Right forelimb (tissue), 1 donor: ENCODE measurements around the gene MED9.

Experiments
- DNase-seq: peaks from one replicate; pipeline ENCODE4 v3.0.0-alpha.2; 2018

MED9 gene

DNA sequence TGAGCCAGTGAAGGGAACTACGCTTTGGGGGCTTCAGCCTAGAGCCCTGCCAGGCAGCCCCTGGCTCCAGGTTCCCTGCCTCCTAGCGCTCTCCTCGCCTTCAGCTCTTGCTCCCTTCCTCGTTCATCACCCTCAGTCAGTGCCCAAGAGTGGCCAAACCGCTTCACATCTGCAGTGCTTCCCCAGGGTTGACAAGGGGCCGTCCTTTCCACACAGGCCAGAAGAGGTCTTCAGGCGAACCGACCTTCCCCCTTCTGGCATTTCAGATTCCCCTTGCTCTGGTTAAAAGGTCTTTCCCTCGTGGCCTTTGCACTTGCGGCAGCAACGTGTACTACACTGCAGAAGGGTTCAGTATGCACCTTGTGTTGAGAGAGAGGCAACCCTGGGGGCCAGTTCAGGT, 15.3 kb downstream of the MED9 start:
- DNase-seq, result no peak

DNA sequence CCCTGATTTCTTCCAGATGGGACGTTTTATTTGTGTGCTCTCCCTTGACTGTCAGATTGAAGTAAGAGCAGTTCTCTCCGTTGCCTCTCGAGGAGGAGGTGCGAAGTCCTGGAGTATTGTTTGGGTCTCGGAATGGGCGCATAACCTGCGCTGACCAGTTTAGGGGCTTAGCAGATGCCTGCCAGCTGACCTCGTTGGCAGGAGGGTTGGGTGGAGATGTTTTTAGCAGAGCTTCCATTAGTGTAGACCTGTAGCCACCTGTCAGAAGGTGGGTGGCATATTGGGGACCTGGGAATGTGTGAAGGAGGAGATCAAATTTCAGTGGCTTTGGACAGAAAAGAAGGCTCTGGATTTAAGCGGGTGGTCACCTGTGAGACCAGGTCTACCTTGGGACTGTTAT, 15.8 kb downstream of the MED9 start:
- DNase-seq, result no peak

GRCh38 chr17:17493249-17493985, 16.6 kb downstream of the MED9 start:
- DNase-seq, result peak; percentile 45

GRCh38 chr17:17493986-17494466, 17.2 kb downstream of the MED9 start:
- peak; percentile 39 for DNase-seq

GRCh38 chr17:17494499-17494869, 17.7 kb downstream of the MED9 start:
- no peak for DNase-seq

- peak; percentile 76 for DNase-seq
These were observed 18.2 kb downstream of the MED9 start for GRCh38 chr17:17494870-17495535.

- no peak for DNase-seq
These were observed 18.9 kb downstream of the MED9 start for GRCh38 chr17:17495536-17496188.

GRCh38 chr17:17496189-17497064, 19.6 kb downstream of the MED9 start, which contains the start of gene RASD1:
RASD1 (minus strand) TSS chr17:17496395; CDS start chr17:17496181, 214 bp downstream.
- peak; percentile 90 for DNase-seq

DNA sequence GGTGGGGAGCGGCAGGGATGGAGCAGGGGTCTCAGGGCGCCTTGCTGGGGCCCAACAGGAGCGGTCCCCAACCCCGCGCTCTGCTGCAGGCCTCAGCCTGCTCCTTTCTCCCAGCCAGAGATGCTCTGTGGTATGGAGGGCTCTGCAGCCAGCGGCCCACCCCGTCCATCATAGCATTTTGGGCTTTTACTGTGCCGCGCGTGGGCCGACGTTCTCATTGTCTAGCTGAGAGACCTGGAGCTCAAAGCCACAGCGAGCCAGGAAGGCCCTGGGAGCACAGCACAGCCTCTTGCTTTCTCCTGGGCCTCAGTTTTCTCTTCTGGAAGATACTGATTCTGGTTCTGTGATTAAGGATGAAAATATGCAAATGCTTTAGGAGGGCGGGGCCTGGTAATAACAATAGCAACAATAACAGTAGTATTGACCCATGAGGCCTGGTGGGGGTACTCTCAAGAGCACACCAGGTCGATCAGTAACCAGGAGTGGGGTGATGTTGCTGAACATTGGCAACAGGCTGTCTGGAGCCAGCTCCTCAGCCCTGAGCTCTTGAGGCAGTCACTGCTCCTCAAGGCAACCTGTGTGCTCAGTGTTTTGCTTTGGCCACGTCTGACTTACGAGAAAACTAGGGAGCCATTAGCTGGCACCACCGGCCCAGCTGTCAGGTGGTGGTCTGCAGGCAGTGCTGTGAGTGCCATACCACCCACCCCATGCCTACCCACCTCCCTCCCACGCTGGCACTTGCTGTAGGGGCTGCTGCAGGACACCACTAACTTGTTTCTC, 20.5 kb downstream of the MED9 start:
- peak; percentile 42 for DNase-seq

DNA sequence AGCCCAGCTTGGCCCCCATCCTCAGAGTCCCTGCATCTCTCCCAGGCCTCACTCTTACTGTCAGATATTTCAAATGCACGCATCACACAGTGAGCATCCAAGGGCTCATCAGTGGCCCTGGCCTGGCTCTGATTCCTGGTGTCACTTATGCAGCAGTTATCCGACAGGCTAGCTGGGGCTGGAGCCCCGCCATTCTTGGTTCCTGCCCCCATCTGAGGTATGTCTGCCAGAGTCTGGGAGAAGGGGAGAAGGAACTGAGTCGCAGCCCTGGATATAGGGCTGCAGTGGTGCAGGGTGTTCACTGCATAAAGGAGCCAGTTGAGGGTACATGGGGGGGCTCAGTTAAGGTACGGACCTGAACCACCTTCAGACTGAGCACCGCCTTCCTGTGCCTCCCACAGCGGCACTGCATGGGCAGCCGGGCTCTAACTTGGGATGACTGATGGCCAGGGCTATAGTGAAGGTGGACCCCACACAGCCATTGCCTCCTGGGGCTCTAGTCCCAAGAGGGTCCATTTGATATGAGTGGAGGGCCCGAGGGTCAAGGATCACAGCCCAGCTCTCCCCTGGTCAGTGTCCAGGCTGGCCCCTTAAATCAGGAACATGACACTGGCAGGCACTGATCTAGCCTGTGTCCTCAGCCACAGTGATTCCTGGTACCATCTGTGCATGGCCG, 21.2 kb downstream of the MED9 start:
- DNase-seq, result no peak

DNA sequence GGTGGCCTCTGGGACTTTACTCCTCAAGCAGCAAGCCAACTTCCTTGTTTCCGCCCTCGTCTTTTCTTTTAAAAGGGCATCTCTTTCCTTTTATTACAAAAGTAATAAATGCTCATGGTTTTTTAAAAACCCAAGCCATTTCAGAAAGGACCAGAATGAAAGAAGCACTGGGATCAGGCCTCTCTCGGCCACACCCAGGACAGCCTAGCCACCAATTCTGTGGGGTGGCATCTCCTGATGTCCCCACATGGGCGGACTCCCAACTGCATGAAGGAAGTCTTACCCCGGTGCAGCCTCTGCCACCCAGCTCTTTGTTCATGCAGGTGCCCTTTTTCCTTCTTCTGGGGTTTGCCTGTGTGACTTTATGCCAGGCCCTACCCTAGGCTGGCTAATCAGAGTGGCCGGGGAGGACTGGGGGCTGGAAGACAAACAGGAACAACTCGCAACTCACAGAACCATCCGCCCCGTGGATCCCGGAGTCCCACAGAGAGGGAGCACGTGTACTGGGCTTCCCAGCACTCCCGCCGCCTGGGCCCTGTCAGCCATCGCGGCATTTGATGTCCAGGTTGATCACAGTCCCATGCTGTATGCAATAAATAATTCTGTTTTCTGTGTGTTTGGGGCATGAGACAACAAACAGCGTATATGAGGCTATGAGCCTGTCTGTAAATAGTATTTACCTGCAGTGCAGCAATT, 22.0 kb downstream of the MED9 start:
- no peak for DNase-seq

- no peak for DNase-seq
These were observed 22.8 kb downstream of the MED9 start for GRCh38 chr17:17499402-17500145.

- DNase-seq, result no peak
These were observed 24.3 kb downstream of the MED9 start for GRCh38 chr17:17500999-17501605.

- no peak for DNase-seq
These were observed 26.2 kb downstream of the MED9 start for GRCh38 chr17:17502741-17503565.

DNA sequence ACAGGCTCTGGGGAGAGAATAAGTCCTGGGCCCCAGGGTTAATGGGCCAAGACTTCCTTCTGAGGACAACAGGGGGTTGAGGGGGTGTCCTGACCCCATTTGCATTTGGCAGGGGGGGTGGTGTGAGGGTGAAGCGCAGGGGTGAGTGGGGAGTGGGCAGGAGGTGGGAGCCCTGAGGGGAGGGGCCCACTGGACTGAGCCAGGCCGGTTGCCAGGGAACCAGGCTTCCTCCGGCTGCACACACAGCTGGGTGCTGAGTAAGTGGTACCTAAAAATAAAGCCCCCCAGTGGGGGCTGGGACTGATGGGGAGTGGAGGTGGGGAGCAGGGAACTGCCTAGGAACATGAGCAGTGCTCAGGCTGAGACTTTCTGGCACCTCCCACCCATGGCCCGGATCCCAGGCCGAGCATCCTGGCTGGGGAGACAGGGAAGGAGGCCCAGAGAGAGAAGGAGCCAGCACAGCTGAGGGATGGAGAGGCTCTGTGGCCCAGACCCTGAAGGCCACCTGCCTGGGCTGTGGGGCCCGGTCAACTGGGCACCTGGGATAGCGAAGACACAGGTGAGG, 26.8 kb downstream of the MED9 start:
- DNase-seq, result peak; percentile 82

DNA sequence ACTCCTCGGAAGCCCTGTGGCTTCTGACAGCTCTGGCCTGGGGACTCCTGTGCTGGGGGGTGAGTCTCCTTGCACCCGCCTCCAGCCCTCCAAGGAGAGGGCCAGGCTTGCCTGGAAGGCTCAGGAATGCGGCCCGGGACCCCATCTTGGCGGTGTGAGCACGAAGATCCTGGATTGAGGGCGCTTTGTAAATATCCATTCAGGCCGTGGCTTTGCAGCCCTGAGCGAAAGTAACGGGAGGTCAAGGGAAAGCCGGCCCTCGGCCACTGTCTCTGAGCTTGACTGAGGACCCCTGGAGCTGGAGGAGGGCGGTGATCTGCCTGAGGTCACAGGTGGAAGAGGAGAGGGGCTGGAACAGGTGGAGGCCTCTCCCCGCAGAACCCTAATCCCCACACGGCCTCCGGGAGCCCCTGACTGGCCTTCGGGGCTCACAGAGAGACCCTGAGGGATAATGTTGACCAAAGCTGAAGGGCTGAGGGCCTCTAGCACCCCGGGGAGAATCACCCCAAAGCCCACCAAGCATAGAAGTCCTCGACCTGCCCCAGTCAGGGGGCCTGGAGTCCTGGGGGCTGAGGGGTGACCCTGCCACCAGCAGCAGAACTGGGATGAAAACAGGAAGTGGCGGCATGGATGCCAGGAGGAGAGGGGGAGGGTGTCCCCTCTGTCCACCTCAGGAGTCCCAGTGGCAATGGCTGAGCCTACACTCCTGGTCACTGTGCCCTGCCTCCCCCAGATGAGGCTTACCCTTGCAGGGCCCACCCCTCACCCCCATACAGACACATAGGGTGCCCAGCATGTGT, 27.7 kb downstream of the MED9 start:
- no peak for DNase-seq

DNA sequence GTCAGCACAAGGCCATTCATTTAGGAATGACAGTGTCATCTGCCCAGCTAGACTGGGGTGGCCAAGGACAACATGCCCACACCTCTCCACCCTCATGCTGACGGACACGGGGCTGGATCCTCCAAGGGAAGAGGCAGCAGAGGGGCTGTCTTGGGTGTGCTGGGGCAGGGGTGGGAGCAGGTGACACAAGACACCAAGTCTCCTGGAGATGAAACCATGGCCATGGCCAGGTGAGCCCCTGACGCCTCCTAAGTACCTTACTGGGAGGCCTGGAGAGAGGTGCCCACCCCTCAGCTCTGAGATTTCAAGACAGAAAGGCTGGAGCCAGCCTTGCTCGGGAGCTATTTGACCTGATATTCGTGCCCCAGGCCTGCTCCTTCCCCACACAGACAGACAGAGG, 28.4 kb downstream of the MED9 start:
- DNase-seq, result no peak
